ENCODE results near the gene NSDHL. TPM values are rescaled to one million over a fixed set of nuclear protein-coding genes. Genes with fewer than 3 reads are reported as not detected.
"Not testable (repeated sequence)": the region's sequence is repeated elsewhere in the genome, so short reads cannot be mapped to it uniquely, and the experiment has no call there.

The NSDHL gene
- total and polyA plus RNA-seq, 2 of the 13 experiments (the other 11 are each of a cell fraction or from before 2014, with no cell fraction given): 26.2 to 49.3 TPM

DNA sequence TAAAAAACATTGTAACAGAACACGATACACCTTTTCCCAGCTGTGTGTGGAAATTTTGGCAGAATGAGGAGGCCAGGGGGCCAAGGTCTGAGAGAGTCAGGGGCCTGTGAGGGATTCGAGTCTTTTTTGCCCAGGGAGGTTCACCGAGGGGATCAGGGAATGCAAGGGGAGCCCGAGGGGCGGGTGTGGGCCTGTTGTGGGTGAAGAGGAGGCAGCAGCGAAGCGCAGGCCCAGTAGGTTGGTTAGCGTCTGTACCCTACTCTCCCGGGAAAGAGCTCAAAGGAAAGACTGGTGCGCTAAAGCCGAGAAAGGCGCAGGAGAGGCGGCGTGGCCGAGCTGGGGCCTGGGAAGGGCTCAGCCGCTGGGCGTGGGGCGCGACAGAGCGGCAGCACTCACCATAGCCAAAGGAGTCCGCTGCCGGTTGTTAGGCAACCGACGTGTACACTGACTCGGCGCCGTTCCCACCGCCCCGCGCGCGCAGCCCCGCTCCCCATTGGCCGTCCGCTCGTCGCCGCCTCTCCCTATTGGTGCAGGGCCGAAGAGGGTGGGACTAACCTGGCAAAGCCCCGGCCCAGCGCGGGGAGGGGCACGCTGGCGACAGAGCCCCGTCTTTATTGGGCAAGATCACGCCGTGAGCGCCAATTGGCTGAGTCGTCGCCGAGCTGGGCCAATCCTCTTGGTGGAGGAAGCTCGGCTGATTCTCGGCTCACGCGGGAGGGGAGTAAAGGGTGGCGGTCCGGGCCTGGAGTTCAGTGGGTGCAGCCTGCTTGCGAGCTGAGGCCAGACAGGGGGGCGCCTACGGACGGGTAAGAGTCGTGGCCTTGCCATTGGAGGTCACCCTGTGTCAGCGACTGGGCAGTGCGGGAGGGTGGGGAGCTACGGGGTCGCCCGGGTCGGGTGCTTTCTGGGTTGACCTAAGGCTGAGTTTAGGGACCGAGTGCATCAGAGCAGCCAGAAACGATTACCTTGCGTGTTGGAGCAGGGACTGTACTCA lies at the start of gene NSDHL, which contains the start of gene CETN2 (continued):
- TF ChIP-seq, protein P1, sequence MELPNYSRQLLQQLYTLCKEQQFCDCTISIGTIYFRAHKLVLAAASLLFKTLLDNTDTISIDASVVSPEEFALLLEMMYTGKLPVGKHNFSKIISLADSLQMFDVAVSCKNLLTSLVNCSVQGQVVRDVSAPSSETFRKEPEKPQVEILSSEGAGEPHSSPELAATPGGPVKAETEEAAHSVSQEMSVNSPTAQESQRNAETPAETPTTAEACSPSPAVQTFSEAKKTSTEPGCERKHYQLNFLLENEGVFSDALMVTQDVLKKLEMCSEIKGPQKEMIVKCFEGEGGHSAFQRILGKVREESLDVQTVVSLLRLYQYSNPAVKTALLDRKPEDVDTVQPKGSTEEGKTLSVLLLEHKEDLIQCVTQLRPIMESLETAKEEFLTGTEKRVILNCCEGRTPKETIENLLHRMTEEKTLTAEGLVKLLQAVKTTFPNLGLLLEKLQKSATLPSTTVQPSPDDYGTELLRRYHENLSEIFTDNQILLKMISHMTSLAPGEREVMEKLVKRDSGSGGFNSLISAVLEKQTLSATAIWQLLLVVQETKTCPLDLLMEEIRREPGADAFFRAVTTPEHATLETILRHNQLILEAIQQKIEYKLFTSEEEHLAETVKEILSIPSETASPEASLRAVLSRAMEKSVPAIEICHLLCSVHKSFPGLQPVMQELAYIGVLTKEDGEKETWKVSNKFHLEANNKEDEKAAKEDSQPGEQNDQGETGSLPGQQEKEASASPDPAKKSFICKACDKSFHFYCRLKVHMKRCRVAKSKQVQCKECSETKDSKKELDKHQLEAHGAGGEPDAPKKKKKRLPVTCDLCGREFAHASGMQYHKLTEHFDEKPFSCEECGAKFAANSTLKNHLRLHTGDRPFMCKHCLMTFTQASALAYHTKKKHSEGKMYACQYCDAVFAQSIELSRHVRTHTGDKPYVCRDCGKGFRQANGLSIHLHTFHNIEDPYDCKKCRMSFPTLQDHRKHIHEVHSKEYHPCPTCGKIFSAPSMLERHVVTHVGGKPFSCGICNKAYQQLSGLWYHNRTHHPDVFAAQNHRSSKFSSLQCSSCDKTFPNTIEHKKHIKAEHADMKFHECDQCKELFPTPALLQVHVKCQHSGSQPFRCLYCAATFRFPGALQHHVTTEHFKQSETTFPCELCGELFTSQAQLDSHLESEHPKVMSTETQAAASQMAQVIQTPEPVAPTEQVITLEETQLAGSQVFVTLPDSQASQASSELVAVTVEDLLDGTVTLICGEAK (IDR thresholded peaks at IDR 0.05): no peak
- TF ChIP-seq, protein P1 (CRISPR knock-in tag; IDR thresholded peaks at IDR 0.05): no peak

DNA sequence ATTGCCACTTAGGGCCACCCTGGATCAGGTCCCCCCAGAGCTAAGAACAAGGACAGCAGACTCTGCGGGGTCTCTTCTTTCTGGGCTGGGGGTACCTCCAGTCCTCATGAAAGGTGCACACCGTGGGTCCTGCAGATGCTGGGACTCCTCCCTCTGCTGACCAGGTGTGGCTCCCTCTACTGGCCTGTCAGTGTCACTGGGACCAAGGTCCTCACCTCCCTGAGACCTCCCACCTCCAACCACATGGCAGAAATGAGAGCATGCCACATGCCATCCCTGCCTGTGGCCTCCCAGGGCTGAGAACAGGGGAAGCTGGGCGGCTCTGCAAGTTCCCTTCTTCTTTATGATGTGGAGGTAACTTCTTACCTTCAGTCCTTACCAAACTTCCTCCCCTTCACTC lies 43.8 kb upstream of the NSDHL start:
- H3K9ac ChIP-seq (ENCODE audit: insufficient read depth, low read depth, low read length); H3K27ac ChIP-seq (ENCODE audit: extremely low read length, insufficient read depth, low read length); DNase-seq (ENCODE audit: low spot score); H3K4me1 ChIP-seq (ENCODE audit: insufficient read depth, low read length); H3K27me3 ChIP-seq (ENCODE audit: control insufficient read depth in 1 of 2, insufficient read depth in 2 of 2, low read length in 2 of 2); H3K4me2 ChIP-seq (ENCODE audit: low read depth, low read length); CTCF ChIA-PET (ENCODE audit: low intra/inter-chr PET ratio, low total read pairs); H3K79me2 ChIP-seq (ENCODE audit: insufficient read depth, low read length); POLR2A ChIA-PET; H4K20me1 ChIP-seq (ENCODE audit: insufficient read depth, low read length); intact Hi-C loops (cut with micrococcal nuclease; ENCODE audit: unreplicated experiment); in situ Hi-C loops (cut with HindIII; ENCODE audit: extremely low pct_ligation_motif_present, low pct_unique_long_range_greater_than_20kb); BruUV-seq (replicated peaks); H3K9me3 ChIP-seq (ENCODE audit: low read length); H3K36me3 ChIP-seq (replicated peaks in 1 of 2; ENCODE audit: control insufficient read depth in 1 of 2, insufficient read depth in 2 of 2, low read length in 2 of 2); H2AFZ ChIP-seq (ENCODE audit: low read length); H3K4me3 ChIP-seq (replicated peaks in 1 of 3; ENCODE audit: insufficient read depth in 1 of 3, low read depth in 2 of 3, low read length in 3 of 3): not testable (repeated sequence)
- ATAC-seq (peak; percentile 97), FAIRE-seq (peak; percentile 96)
- WGBS (ENCODE audit: low lambda C conversion rate): no CpG with 5 or more reads among the region's 3 CpGs

All from HepG2 (cell line).